HL-60 (cell line): ENCODE data around the gene SLCO4A1.

Source experiments
- DNase-seq, 2 experiments: peaks; one replicate each; pipeline ENCODE4 v3.0.0-alpha.2; 2010 to 2020; ENCODE audit warnings: low read depth in 1 of 2, low spot score in 1 of 2
- H3K27ac ChIP-seq: fragments of 250-450 bp; sonication (Bioruptor Pico); replicated peaks from 2 replicates; pipeline ENCODE4 v1.5.1; 2020; ENCODE audit warnings: mild to moderate bottlenecking, moderate library complexity
- H3K27me3 ChIP-seq: fragments of 250-450 bp; sonication (Bioruptor Pico); 2 replicates; pipeline ENCODE4 v1.5.1; 2021; ENCODE audit warnings: mild to moderate bottlenecking, moderate library complexity; ENCODE audit not compliant: insufficient read depth, poor library complexity, severe bottlenecking
- H3K4me3 ChIP-seq: replicated peaks from 2 replicates; pipeline ENCODE4 v1.5.1; 2011; ENCODE audit warnings: mild to moderate bottlenecking, control low read depth, low read length; ENCODE audit not compliant: insufficient read depth
- CTCF ChIP-seq: IDR thresholded peaks from one replicate; pipeline ENCODE4 v1.5.1; 2011; ENCODE audit warnings: low read length, control low read depth, inconsistent platforms; ENCODE audit not compliant: insufficient read depth
- GABPA ChIP-seq: IDR thresholded peaks from 2 replicates; pipeline ENCODE4 v1.6.1; 2012; ENCODE audit warnings: low read depth
- POLR2AphosphoS5 ChIP-seq: IDR thresholded peaks from 2 replicates; pipeline ENCODE4 v1.6.1; 2012; ENCODE audit warnings: low read depth
- REST ChIP-seq: IDR thresholded peaks from 2 replicates; pipeline ENCODE4 v1.6.1; 2012; ENCODE audit warnings: low read depth; ENCODE audit not compliant: insufficient replicate concordance
- SPI1 ChIP-seq: IDR thresholded peaks from 2 replicates; pipeline ENCODE4 v1.6.1; 2012; ENCODE audit warnings: low read depth, mild to moderate bottlenecking, borderline replicate concordance

SLCO4A1 gene

GRCh38 chr20:62615750-62616251 is 26.5 kb upstream of the SLCO4A1 start:
- H3K27me3 ChIP-seq = no peaks in the 10 kb centered on the region
- DNase-seq = no peak

GRCh38 chr20:62616728-62617621 is 25.3 kb upstream of the SLCO4A1 start:
- peak overlapping the region; percentile 70 for H3K27ac ChIP-seq

More at GRCh38 chr20:62615750-62616251, 26.5 kb upstream of the SLCO4A1 start:
- no peak for TF ChIP-seq CTCF
- TF ChIP-seq REST = no peak
- TF ChIP-seq SPI1 = no peak
- TF ChIP-seq GABPA = no peak
- no peak for TF ChIP-seq POLR2AphosphoS5
- H3K27ac ChIP-seq = no peak overlapping the region
- no peak overlapping the region for H3K4me3 ChIP-seq

GRCh38 chr20:62617711-62618483 is 24.4 kb upstream of the SLCO4A1 start:
- TF ChIP-seq POLR2AphosphoS5 (0 out of 2 replicates have a peak, but pooled peaks have one; percentile 47), CTCF (no peak)
- no peak overlapping the region for H3K4me3 ChIP-seq
- H3K27me3 ChIP-seq = no peaks in the 10 kb centered on the region
- H3K27ac ChIP-seq = peak overlapping the region; percentile 70
- peak; percentile 77 to 80 for DNase-seq

More at GRCh38 chr20:62616728-62617621, 25.3 kb upstream of the SLCO4A1 start:
- TF ChIP-seq GABPA = no peak
- peak; percentile 98 for TF ChIP-seq CTCF
- Histone ChIP-seq H3K27me3 (no peaks in the 10 kb centered on the region), H3K4me3 (no peak overlapping the region)
- DNase-seq = peak; percentile 74 to 86

GRCh38 chr20:62618611-62619529 is 23.4 kb upstream of the SLCO4A1 start:
- peak overlapping the region; percentile 70 for H3K27ac ChIP-seq
- no peaks in the 10 kb centered on the region for H3K27me3 ChIP-seq
- TF ChIP-seq CTCF = no peak
- no peak for TF ChIP-seq POLR2AphosphoS5
- no peak for TF ChIP-seq REST
- no peak for TF ChIP-seq GABPA
- no peak for TF ChIP-seq SPI1
- peak in 1 of 2 experiments; percentile 39 for DNase-seq
- no peak overlapping the region for H3K4me3 ChIP-seq
